ENCODE measurements around the gene RAPGEF4. TPM values are rescaled to one million over a fixed set of nuclear protein-coding genes. Genes with fewer than 3 reads are reported as not detected.

RAPGEF4 gene
- total RNA-seq, 2 experiments from 2014 or later = 0.23 to 0.40 TPM

DNA sequence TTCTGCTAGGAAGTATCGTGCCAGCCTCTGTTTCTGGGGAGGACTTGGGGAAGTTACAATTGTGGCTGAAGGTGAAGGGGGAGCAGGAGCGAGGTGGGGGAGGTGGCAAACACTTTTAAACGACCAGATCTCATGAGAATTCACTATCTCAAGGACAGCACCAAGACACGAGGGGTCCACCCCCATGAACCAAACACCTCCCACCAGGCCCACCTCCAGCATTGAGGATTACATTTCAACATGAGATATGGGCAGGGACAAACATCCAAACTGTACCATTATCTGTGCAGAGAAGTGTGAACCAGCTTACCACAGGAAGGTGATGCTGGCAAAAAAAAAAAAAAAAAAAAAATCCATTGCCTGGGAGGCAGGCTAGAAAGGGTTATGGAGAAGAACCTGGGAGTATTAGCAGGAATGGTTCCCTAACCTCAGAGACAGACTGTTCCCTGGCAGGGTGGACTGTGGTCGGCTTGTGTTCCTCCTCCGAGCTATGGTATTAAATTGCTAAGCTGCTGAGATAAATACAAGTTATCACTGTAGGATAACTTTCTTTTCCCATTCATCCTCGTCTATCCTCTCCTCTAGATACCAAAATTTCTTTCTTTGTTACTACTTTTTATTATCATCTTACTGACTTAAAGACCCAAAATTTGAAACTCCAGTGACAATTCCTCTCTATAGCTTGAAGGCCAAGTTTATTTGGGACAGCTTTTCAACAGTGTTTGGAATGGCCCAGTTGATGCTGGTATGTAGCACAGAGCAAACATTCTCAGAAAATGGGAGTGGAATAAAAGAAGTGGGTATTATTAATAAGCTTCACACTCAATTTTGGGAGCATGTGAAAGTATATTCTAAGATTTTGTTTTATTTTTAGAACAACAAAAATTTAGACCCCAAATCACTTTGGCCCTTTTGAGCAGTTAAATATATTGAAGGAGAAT lies 266.3 kb downstream of the RAPGEF4 start:
- H3K9me3 Mint-ChIP-seq = no peaks in the 10 kb centered on the region
- no peak overlapping the region for H3K4me3 Mint-ChIP-seq
- peaks cover 34% of the 10 kb centered on the region for H3K27me3 Mint-ChIP-seq
- H3K4me1 Mint-ChIP-seq = no peaks in the 10 kb centered on the region
- no peak overlapping the region for H3K27ac Mint-ChIP-seq
- ChIA-PET POLR2A (no interaction called here), CTCF (interaction anchor here (1.6 kb wide), 1 partner anchor 26 kb away, joined by 3 read pairs; no protein-coding TSS in a partner anchor)
- no peak for DNase-seq
- no peaks in the 10 kb centered on the region for H3K36me3 Mint-ChIP-seq (ENCODE audit: low read depth)

GRCh38 chr2:173002751-173003541 lies 267.3 kb downstream of the RAPGEF4 start:
- Mint-ChIP-seq H3K4me3 (no peak overlapping the region), H3K9me3 (no peaks in the 10 kb centered on the region), H3K27ac (no peak overlapping the region), H3K27me3 (peaks cover 30% of the 10 kb centered on the region), H3K36me3 (ENCODE audit: low read depth) (no peaks in the 10 kb centered on the region), H3K4me1 (no peaks in the 10 kb centered on the region)
- CTCF ChIA-PET = no interaction called here
- no peak for DNase-seq
- POLR2A ChIA-PET = no interaction called here

- peaks cover 3% of the 10 kb centered on the region for H3K4me1 Mint-ChIP-seq
- POLR2A ChIA-PET = no interaction called here
- no peaks in the 10 kb centered on the region for H3K9me3 Mint-ChIP-seq
- peaks cover 18% of the 10 kb centered on the region for H3K27me3 Mint-ChIP-seq
- CTCF ChIA-PET = interaction anchor here (1.5 kb wide), 1 partner anchor 18 kb away, joined by 4 read pairs; no protein-coding TSS in a partner anchor
- no peak for DNase-seq
- H3K27ac Mint-ChIP-seq = no peak overlapping the region
- H3K36me3 Mint-ChIP-seq (ENCODE audit: low read depth) = no peaks in the 10 kb centered on the region
- no peak overlapping the region for H3K4me3 Mint-ChIP-seq
Measured at GRCh38 chr2:173008786-173009185, 273.1 kb downstream of the RAPGEF4 start.

- Mint-ChIP-seq H3K4me3 (no peak overlapping the region), H3K36me3 (ENCODE audit: low read depth) (no peaks in the 10 kb centered on the region), H3K4me1 (peaks cover 3% of the 10 kb centered on the region), H3K27ac (no peak overlapping the region), H3K9me3 (no peaks in the 10 kb centered on the region), H3K27me3 (peaks cover 24% of the 10 kb centered on the region)
- CTCF ChIA-PET = no interaction called here
- no peak for DNase-seq
- POLR2A ChIA-PET = no interaction called here
Measured at GRCh38 chr2:173010233-173010632, 274.6 kb downstream of the RAPGEF4 start.

GRCh38 chr2:173016451-173016850 lies 280.8 kb downstream of the RAPGEF4 start:
- Mint-ChIP-seq H3K27me3 (peaks cover 25% of the 10 kb centered on the region), H3K4me1 (no peaks in the 10 kb centered on the region), H3K36me3 (ENCODE audit: low read depth) (no peaks in the 10 kb centered on the region), H3K4me3 (no peak overlapping the region), H3K27ac (no peak overlapping the region), H3K9me3 (no peaks in the 10 kb centered on the region)
- CTCF ChIA-PET = interaction anchor here (1.1 kb wide), 1 partner anchor 11 kb away, joined by 7 read pairs; no protein-coding TSS in a partner anchor
- POLR2A ChIA-PET = no interaction called here
- no peak for DNase-seq

GRCh38 chr2:173017646-173018420 lies 282.2 kb downstream of the RAPGEF4 start:
- Mint-ChIP-seq H3K9me3 (no peaks in the 10 kb centered on the region), H3K4me1 (no peaks in the 10 kb centered on the region), H3K36me3 (ENCODE audit: low read depth) (no peaks in the 10 kb centered on the region), H3K27ac (no peak overlapping the region), H3K4me3 (no peak overlapping the region), H3K27me3 (peaks cover 25% of the 10 kb centered on the region)
- POLR2A ChIA-PET = no interaction called here
- CTCF ChIA-PET = interaction anchor here (1.1 to 1.4 kb wide), 2 partner anchors 9 kb away, joined by 3 to 7 read pairs; no protein-coding TSS in a partner anchor
- no peak for DNase-seq

- ChIA-PET POLR2A (no interaction called here), CTCF (interaction anchor here (1.0 kb wide), 1 partner anchor 8 kb away, joined by 3 read pairs; no protein-coding TSS in a partner anchor)
- DNase-seq = no peak
- Mint-ChIP-seq H3K36me3 (ENCODE audit: low read depth) (no peaks in the 10 kb centered on the region), H3K4me3 (no peak overlapping the region), H3K27me3 (peaks cover 20% of the 10 kb centered on the region), H3K9me3 (no peaks in the 10 kb centered on the region), H3K27ac (no peak overlapping the region), H3K4me1 (no peaks in the 10 kb centered on the region)
Measured at GRCh38 chr2:173019755-173020154, 284.1 kb downstream of the RAPGEF4 start.

DNA sequence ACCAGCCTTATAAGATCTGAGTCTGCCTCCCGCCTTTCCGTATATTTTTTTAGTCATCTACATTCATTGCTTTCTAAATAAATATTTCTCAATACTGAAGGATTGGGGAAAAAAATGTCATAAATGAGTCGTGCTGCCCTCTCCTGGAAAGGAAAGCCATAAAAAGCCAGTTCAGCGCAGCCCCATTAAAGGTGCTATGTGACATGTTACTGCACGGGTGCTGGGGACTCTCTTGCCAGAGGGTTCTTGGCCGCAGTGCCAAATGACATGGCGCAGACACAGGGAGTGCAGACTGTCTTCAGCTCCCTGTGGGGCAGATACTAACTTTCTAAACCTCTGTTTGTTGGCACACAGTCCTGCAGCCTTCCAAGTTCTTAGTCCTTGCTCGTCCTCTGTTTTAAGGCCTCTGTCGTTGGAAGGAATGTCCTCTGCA lies 286.3 kb downstream of the RAPGEF4 start:
- no peak overlapping the region for H3K4me3 Mint-ChIP-seq
- no peak overlapping the region for H3K27ac Mint-ChIP-seq
- H3K36me3 Mint-ChIP-seq (ENCODE audit: low read depth) = no peaks in the 10 kb centered on the region
- peaks cover 11% of the 10 kb centered on the region for H3K27me3 Mint-ChIP-seq
- H3K9me3 Mint-ChIP-seq = no peaks in the 10 kb centered on the region
- ChIA-PET POLR2A (no interaction called here), CTCF (no interaction called here)
- no peak for DNase-seq
- H3K4me1 Mint-ChIP-seq = no peaks in the 10 kb centered on the region

GRCh38 chr2:173023718-173024117 lies 288.1 kb downstream of the RAPGEF4 start:
- H3K4me1 Mint-ChIP-seq = no peaks in the 10 kb centered on the region
- H3K4me3 Mint-ChIP-seq = no peak overlapping the region
- H3K27ac Mint-ChIP-seq = no peak overlapping the region
- CTCF ChIA-PET = interaction anchor here (0.9 to 9.0 kb wide), 2 partner anchors 16 to 188 kb away, joined by 3 to 168 read pairs; no protein-coding TSS in a partner anchor
- no peaks in the 10 kb centered on the region for H3K36me3 Mint-ChIP-seq (ENCODE audit: low read depth)
- no peak for DNase-seq
- H3K27me3 Mint-ChIP-seq = peaks cover 12% of the 10 kb centered on the region
- POLR2A ChIA-PET = no interaction called here
- H3K9me3 Mint-ChIP-seq = no peaks in the 10 kb centered on the region

DNA sequence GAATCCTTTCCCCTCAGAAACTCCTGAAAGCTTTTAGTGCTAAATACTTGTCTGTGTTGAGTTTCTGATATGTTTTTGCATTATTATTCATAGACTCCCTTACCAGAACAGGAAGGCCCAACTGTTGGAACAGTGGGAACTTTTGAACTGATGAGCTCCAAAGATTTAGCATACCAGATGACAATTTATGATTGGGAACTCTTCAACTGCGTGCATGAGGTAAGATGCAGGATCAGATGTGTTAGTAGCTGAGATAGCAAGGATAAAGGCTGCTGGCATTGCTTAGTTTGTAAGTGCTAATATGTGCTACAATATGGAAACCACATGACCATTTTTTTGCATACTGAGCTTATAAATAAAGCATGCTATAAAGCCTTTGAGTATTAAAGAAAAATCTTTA lies 290.8 kb downstream of the RAPGEF4 start:
- no peaks in the 10 kb centered on the region for H3K4me1 Mint-ChIP-seq
- CTCF ChIA-PET = interaction anchor here (0.5 to 9.0 kb wide), 26 partner anchors 8 to 1315 kb away, joined by 3 to 168 read pairs (median 4); no protein-coding TSS in a partner anchor
- POLR2A ChIA-PET = no interaction called here
- H3K27me3 Mint-ChIP-seq = peaks cover 21% of the 10 kb centered on the region
- H3K36me3 Mint-ChIP-seq (ENCODE audit: low read depth) = no peaks in the 10 kb centered on the region
- H3K4me3 Mint-ChIP-seq = no peak overlapping the region
- H3K9me3 Mint-ChIP-seq = no peaks in the 10 kb centered on the region
- no peak overlapping the region for H3K27ac Mint-ChIP-seq
- DNase-seq = no peak

- ChIA-PET CTCF (interaction anchor here (0.6 to 9.0 kb wide), 30 partner anchors 8 to 1314 kb away, joined by 3 to 168 read pairs (median 4); no protein-coding TSS in a partner anchor), POLR2A (interaction anchor here (0.7 kb wide), 1 partner anchor 191 kb away, joined by 3 read pairs; no protein-coding TSS in a partner anchor)
- no peaks in the 10 kb centered on the region for H3K9me3 Mint-ChIP-seq
- peak; percentile 77 for DNase-seq
- peaks cover 28% of the 10 kb centered on the region for H3K27me3 Mint-ChIP-seq
- no peak overlapping the region for H3K4me3 Mint-ChIP-seq
- H3K36me3 Mint-ChIP-seq (ENCODE audit: low read depth) = no peaks in the 10 kb centered on the region
- no peaks in the 10 kb centered on the region for H3K4me1 Mint-ChIP-seq
- no peak overlapping the region for H3K27ac Mint-ChIP-seq
Measured at GRCh38 chr2:173027181-173028128, 291.8 kb downstream of the RAPGEF4 start.
